HL-60 (cell line): Measurements from ENCODE around the gene GPR32.

Source experiments
- DNase-seq, 2 experiments: peaks; one replicate each; pipeline ENCODE4 v3.0.0-alpha.2; 2010 to 2020; ENCODE audit warnings: low read depth in 1 of 2, low spot score in 1 of 2
- H3K27ac ChIP-seq: fragments of 250-450 bp; sonication (Bioruptor Pico); replicated peaks from 2 replicates; pipeline ENCODE4 v1.5.1; 2020; ENCODE audit warnings: mild to moderate bottlenecking, moderate library complexity
- H3K27me3 ChIP-seq: fragments of 250-450 bp; sonication (Bioruptor Pico); 2 replicates; pipeline ENCODE4 v1.5.1; 2021; ENCODE audit warnings: mild to moderate bottlenecking, moderate library complexity; ENCODE audit not compliant: insufficient read depth, poor library complexity, severe bottlenecking
- H3K4me3 ChIP-seq: replicated peaks from 2 replicates; pipeline ENCODE4 v1.5.1; 2011; ENCODE audit warnings: mild to moderate bottlenecking, control low read depth, low read length; ENCODE audit not compliant: insufficient read depth
- CTCF ChIP-seq: IDR thresholded peaks from one replicate; pipeline ENCODE4 v1.5.1; 2011; ENCODE audit warnings: low read length, control low read depth, inconsistent platforms; ENCODE audit not compliant: insufficient read depth
- GABPA ChIP-seq: IDR thresholded peaks from 2 replicates; pipeline ENCODE4 v1.6.1; 2012; ENCODE audit warnings: low read depth
- POLR2AphosphoS5 ChIP-seq: IDR thresholded peaks from 2 replicates; pipeline ENCODE4 v1.6.1; 2012; ENCODE audit warnings: low read depth
- REST ChIP-seq: IDR thresholded peaks from 2 replicates; pipeline ENCODE4 v1.6.1; 2012; ENCODE audit warnings: low read depth; ENCODE audit not compliant: insufficient replicate concordance
- SPI1 ChIP-seq: IDR thresholded peaks from 2 replicates; pipeline ENCODE4 v1.6.1; 2012; ENCODE audit warnings: low read depth, mild to moderate bottlenecking, borderline replicate concordance

The GPR32 gene

GRCh38 chr19:50796128-50796633, 25.9 kb downstream of the GPR32 start:
- no peaks in the 10 kb centered on the region for H3K27me3 ChIP-seq
- no peak overlapping the region for H3K4me3 ChIP-seq
- no peak overlapping the region for H3K27ac ChIP-seq
- TF ChIP-seq GABPA (no peak), CTCF (no peak), SPI1 (no peak), POLR2AphosphoS5 (no peak), REST (no peak)
- DNase-seq: peak in 1 of 2 experiments; percentile 35

- H3K4me3 ChIP-seq: no peak overlapping the region
- H3K27me3 ChIP-seq: no peaks in the 10 kb centered on the region
- H3K27ac ChIP-seq: no peak overlapping the region
- TF ChIP-seq POLR2AphosphoS5 (peak; percentile 42; the same call in 1 of the 2 replicates), CTCF (no peak)
- no peak for DNase-seq
Measured at GRCh38 chr19:50796634-50797428, 26.6 kb downstream of the GPR32 start.

GRCh38 chr19:50797429-50797780, 27.1 kb downstream of the GPR32 start:
- DNase-seq: no peak
- TF ChIP-seq CTCF (no peak), GABPA (no peak), POLR2AphosphoS5 (no peak), SPI1 (no peak), REST (no peak)
- Histone ChIP-seq H3K27ac (no peak overlapping the region), H3K27me3 (no peaks in the 10 kb centered on the region), H3K4me3 (no peak overlapping the region)
